ENCODE results near the gene NRP1.

DNA sequence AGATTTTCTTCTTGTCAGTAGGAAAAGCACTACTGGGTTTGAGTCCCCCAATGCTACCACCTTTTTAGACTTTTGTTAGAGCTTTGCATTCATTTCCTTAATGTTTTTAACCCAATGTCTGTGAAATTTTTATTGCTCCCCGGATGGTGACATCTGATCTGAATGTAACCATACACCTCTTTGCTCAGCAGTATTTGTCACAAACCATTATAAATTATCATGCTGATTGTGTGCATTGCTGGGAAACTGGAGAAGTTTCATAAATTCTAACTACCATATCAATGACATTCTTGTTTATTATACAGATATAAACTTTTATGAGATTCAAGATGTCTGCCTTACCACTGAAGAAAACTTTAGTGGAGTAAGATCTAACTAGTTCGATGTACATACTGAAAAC is 8.5 kb downstream of the NRP1 start:
- TF ChIP-seq POLR2A (IDR thresholded peaks at IDR 0.05) = no peak
- TF ChIP-seq, protein P1, sequence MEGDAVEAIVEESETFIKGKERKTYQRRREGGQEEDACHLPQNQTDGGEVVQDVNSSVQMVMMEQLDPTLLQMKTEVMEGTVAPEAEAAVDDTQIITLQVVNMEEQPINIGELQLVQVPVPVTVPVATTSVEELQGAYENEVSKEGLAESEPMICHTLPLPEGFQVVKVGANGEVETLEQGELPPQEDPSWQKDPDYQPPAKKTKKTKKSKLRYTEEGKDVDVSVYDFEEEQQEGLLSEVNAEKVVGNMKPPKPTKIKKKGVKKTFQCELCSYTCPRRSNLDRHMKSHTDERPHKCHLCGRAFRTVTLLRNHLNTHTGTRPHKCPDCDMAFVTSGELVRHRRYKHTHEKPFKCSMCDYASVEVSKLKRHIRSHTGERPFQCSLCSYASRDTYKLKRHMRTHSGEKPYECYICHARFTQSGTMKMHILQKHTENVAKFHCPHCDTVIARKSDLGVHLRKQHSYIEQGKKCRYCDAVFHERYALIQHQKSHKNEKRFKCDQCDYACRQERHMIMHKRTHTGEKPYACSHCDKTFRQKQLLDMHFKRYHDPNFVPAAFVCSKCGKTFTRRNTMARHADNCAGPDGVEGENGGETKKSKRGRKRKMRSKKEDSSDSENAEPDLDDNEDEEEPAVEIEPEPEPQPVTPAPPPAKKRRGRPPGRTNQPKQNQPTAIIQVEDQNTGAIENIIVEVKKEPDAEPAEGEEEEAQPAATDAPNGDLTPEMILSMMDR (IDR thresholded peaks at IDR 0.05) = no peak
